ENCODE data around the gene TSHR.

DNA sequence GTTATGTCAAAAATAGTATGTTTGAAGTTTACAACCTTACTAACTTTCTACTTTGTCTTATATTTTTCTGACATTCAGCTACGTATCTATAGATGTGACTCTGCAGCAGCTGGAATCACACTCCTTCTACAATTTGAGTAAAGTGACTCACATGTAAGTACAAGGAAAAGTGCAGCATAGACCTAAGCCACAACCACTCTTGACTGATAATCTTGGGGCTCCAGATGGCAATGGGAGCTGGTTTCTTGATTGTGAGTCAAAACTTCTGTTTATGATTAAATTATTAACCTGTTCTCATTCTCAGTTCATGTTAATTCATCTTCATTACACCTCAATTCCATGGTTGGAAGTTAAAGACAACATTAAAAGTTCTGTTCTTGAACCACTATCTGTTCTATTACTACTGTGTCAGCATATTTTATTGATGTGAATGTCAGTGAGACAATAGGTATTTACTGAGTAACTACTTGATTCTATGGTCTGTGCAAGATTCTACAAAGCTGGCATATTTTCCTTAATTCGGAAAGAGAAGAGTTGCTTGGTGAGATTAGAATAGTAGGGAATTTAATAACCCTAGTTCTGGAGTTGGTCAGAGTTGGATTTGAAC is 112.9 kb downstream of the TSHR start:
- TF ChIP-seq POLR2AphosphoS5 (IDR thresholded peaks at IDR 0.05; ENCODE audit: low read depth, low read length) (no peak), POLR2A (IDR thresholded peaks at IDR 0.05; ENCODE audit: low read depth, low read length) (no peak)
